HL-60 (cell line): ENCODE data around the gene PIRT.

Experiments used
- CTCF ChIP-seq: IDR thresholded peaks from one replicate; pipeline ENCODE4 v1.5.1; 2011; ENCODE audit warnings: low read length, control low read depth, inconsistent platforms; ENCODE audit not compliant: insufficient read depth
- GABPA ChIP-seq: IDR thresholded peaks from 2 replicates; pipeline ENCODE4 v1.6.1; 2012; ENCODE audit warnings: low read depth
- POLR2AphosphoS5 ChIP-seq: IDR thresholded peaks from 2 replicates; pipeline ENCODE4 v1.6.1; 2012; ENCODE audit warnings: low read depth
- REST ChIP-seq: IDR thresholded peaks from 2 replicates; pipeline ENCODE4 v1.6.1; 2012; ENCODE audit warnings: low read depth; ENCODE audit not compliant: insufficient replicate concordance

- TF ChIP-seq CTCF (no peak), REST (no peak), POLR2AphosphoS5 (no peak), GABPA (no peak)
Observed at GRCh38 chr17:10807704-10808128, 30.2 kb downstream of the PIRT start.
